ENCODE measurements around the gene SOD1. TPM values are rescaled to one million over a fixed set of nuclear protein-coding genes. Genes with fewer than 3 reads are reported as not detected.

Gene SOD1
- total RNA-seq, 1 donor from 2014 or later: 236 TPM

GRCh38 chr21:31706562-31706961 lies 47.1 kb downstream of the SOD1 start:
- Histone ChIP-seq H4K20me1 (ENCODE audit: insufficient read depth, low read length) (peaks cover 60% of the 10 kb centered on the region), H3K4me2 (ENCODE audit: low read length) (no peak overlapping the region), H3K27me3 (ENCODE audit: insufficient read depth, low read length) (no peaks in the 10 kb centered on the region), H3K4me3 (ENCODE audit: insufficient read depth, low read depth, low read length) (no peak overlapping the region), H3K36me3 (ENCODE audit: insufficient read depth, low read length) (peaks cover 8% of the 10 kb centered on the region), H2AFZ (ENCODE audit: low read depth, low read length) (no peak overlapping the region), H3K9ac (ENCODE audit: low read length) (no peak overlapping the region), H3K27ac (ENCODE audit: low read depth, low read length) (no peak overlapping the region), H3K4me1 (ENCODE audit: insufficient read depth, low read length) (peaks cover 11% of the 10 kb centered on the region), H3K9me3 (ENCODE audit: insufficient read depth, low read depth, low read length) (no peaks in the 10 kb centered on the region), H3K79me2 (ENCODE audit: insufficient read depth, low read length) (peaks cover 87% of the 10 kb centered on the region)
- TF ChIP-seq EZH2 (IDR thresholded peaks at IDR 0.05; ENCODE audit: insufficient read depth, low read length) (no peak), CTCF (IDR thresholded peaks at IDR 0.05; ENCODE audit: insufficient read depth, low read depth, low read length) (no peak)
- no peak for FAIRE-seq
- Mint-ChIP-seq H3K36me3 (ENCODE audit: low read depth, unreplicated experiment) (no peaks in the 10 kb centered on the region), H3K4me3 (ENCODE audit: unreplicated experiment) (no peak overlapping the region), H3K9me3 (ENCODE audit: unreplicated experiment) (no peaks in the 10 kb centered on the region), H3K27ac (ENCODE audit: unreplicated experiment) (no peak overlapping the region), H3K27me3 (ENCODE audit: low read depth, unreplicated experiment) (no peaks in the 10 kb centered on the region), H3K4me1 (ENCODE audit: low read depth, unreplicated experiment) (peaks cover 11% of the 10 kb centered on the region)
- no peak for DNase-seq (ENCODE audit: low read depth)

DNA sequence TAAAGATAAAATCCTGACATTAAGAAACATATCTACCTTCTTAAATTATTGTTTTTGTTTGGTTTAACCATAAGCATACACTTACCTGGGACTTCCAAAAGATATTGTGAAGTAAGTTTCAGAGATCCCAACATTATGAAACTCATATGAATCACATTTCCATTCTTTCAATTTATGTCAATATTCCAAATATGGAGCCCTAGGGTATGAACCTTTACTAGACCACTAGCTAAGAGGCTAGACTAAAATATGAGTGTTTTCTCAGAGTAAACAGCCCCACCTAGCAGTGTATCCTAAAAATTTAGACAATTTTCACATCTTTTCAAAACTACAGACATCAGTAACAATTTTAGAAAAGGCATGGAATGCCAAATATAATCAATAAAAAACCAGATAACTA lies 48.0 kb downstream of the SOD1 start:
- H3K36me3 Mint-ChIP-seq (ENCODE audit: low read depth, unreplicated experiment): no peaks in the 10 kb centered on the region
- Histone ChIP-seq H3K4me2 (ENCODE audit: low read length) (no peak overlapping the region), H4K20me1 (ENCODE audit: insufficient read depth, low read length) (peaks cover 67% of the 10 kb centered on the region), H3K27ac (ENCODE audit: low read depth, low read length) (no peak overlapping the region), H3K4me1 (ENCODE audit: insufficient read depth, low read length) (peaks cover 11% of the 10 kb centered on the region), H3K4me3 (ENCODE audit: insufficient read depth, low read depth, low read length) (no peak overlapping the region), H3K27me3 (ENCODE audit: insufficient read depth, low read length) (no peaks in the 10 kb centered on the region), H3K9me3 (ENCODE audit: insufficient read depth, low read depth, low read length) (no peaks in the 10 kb centered on the region), H2AFZ (ENCODE audit: low read depth, low read length) (no peak overlapping the region), H3K36me3 (ENCODE audit: insufficient read depth, low read length) (no peaks in the 10 kb centered on the region), H3K9ac (ENCODE audit: low read length) (no peak overlapping the region), H3K79me2 (ENCODE audit: insufficient read depth, low read length) (peaks cover 96% of the 10 kb centered on the region)
- H3K27me3 Mint-ChIP-seq (ENCODE audit: low read depth, unreplicated experiment): no peaks in the 10 kb centered on the region
- no peak overlapping the region for H3K27ac Mint-ChIP-seq (ENCODE audit: unreplicated experiment)
- H3K4me3 Mint-ChIP-seq (ENCODE audit: unreplicated experiment): no peak overlapping the region
- peaks cover 16% of the 10 kb centered on the region for H3K4me1 Mint-ChIP-seq (ENCODE audit: low read depth, unreplicated experiment)
- no peaks in the 10 kb centered on the region for H3K9me3 Mint-ChIP-seq (ENCODE audit: unreplicated experiment)
- no peak for FAIRE-seq
- no peak for TF ChIP-seq CTCF (IDR thresholded peaks at IDR 0.05; ENCODE audit: insufficient read depth, low read depth, low read length)
- TF ChIP-seq EZH2 (IDR thresholded peaks at IDR 0.05; ENCODE audit: insufficient read depth, low read length): no peak
- DNase-seq (ENCODE audit: low read depth): no peak

GRCh38 chr21:31708541-31708940 lies 49.0 kb downstream of the SOD1 start:
- no peak overlapping the region for H3K9ac ChIP-seq (ENCODE audit: low read length)
- H3K4me1 ChIP-seq (ENCODE audit: insufficient read depth, low read length): peaks cover 11% of the 10 kb centered on the region
- H3K9me3 ChIP-seq (ENCODE audit: insufficient read depth, low read depth, low read length): no peaks in the 10 kb centered on the region
- peaks cover 21% of the 10 kb centered on the region for H3K4me1 Mint-ChIP-seq (ENCODE audit: low read depth, unreplicated experiment)
- H3K36me3 Mint-ChIP-seq (ENCODE audit: low read depth, unreplicated experiment): no peaks in the 10 kb centered on the region
- no peak for TF ChIP-seq EZH2 (IDR thresholded peaks at IDR 0.05; ENCODE audit: insufficient read depth, low read length)
- TF ChIP-seq CTCF (IDR thresholded peaks at IDR 0.05; ENCODE audit: insufficient read depth, low read depth, low read length): no peak
- no peak overlapping the region for H3K4me3 Mint-ChIP-seq (ENCODE audit: unreplicated experiment)
- peak; percentile 31 for DNase-seq (ENCODE audit: low read depth)
- peaks cover 73% of the 10 kb centered on the region for H4K20me1 ChIP-seq (ENCODE audit: insufficient read depth, low read length)
- H3K27me3 ChIP-seq (ENCODE audit: insufficient read depth, low read length): no peaks in the 10 kb centered on the region
- H3K79me2 ChIP-seq (ENCODE audit: insufficient read depth, low read length): peaks cover 100% of the 10 kb centered on the region
- H3K4me3 ChIP-seq (ENCODE audit: insufficient read depth, low read depth, low read length): no peak overlapping the region
- no peak overlapping the region for H2AFZ ChIP-seq (ENCODE audit: low read depth, low read length)
- no peak for FAIRE-seq
- no peak overlapping the region for H3K4me2 ChIP-seq (ENCODE audit: low read length)
- no peak overlapping the region for H3K27ac Mint-ChIP-seq (ENCODE audit: unreplicated experiment)
- no peaks in the 10 kb centered on the region for H3K27me3 Mint-ChIP-seq (ENCODE audit: low read depth, unreplicated experiment)
- H3K27ac ChIP-seq (ENCODE audit: low read depth, low read length): no peak overlapping the region
- H3K36me3 ChIP-seq (ENCODE audit: insufficient read depth, low read length): no peaks in the 10 kb centered on the region
- H3K9me3 Mint-ChIP-seq (ENCODE audit: unreplicated experiment): no peaks in the 10 kb centered on the region

All from astrocyte (in vitro differentiated cells and primary cell).